Erythroblast (primary cell): Measurements from ENCODE around the gene IRF9.
A peak's percentile ranks its signal among the peaks of the same experiment; 100 is the strongest.

ENCODE experiments used
- DNase-seq, 2 experiments: peaks; one replicate each; lab custom pipeline; 2025; lab: John Stamatoyannopoulos, UW
- GATA1 ChIP-seq: IDR thresholded peaks from 2 replicates; pipeline ENCODE4 v1.6.1; 2011; ENCODE audit warnings: low read depth, mild to moderate bottlenecking, control low read depth, low read length, moderate library complexity
- POLR2A ChIP-seq: IDR thresholded peaks from 2 replicates; pipeline ENCODE4 v1.6.1; 2011; ENCODE audit warnings: mild to moderate bottlenecking, low read length

IRF9 gene

DNA sequence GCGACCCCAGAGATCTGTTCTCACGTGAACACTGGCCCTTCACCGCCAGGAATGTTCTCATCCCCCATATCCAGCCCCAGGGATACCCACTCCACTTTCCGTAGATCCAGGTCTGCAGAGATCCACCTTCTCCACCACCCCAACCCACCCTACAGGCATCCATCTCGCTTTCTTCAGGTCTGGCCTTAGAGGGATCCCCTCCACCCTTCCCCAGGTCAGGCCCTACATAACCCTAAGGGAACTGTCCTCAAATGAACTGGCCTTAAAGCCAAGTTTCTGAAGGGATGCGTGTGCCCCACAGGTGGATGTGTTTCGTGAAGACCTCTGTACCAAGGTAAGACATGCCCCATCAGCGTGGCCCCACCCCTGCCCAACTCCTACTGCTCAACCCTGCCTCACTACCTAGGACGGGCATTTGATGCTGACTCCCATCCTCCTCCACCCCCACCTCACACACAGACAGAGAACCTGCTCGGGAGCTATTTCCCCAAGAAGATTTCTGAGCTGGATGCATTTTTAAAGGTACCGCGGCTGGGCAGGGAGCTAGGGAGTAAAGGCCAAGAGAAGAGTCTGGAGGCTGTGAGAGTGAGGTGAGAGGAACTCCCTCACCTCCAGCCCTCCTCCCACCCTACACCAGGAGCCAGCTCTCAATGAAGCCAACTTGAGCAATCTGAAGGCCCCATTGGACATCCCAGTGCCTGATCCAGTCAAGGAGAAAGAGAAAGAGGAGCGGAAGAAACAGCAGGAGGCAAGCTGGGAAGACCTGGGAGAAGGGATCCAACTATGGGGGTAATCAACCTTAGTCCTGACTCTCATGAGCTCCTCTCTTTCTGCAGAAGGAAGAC is 24.2 kb upstream of the IRF9 start:
- TF ChIP-seq GATA1 = no peak
- no peak for TF ChIP-seq POLR2A
- no peak for DNase-seq

DNA sequence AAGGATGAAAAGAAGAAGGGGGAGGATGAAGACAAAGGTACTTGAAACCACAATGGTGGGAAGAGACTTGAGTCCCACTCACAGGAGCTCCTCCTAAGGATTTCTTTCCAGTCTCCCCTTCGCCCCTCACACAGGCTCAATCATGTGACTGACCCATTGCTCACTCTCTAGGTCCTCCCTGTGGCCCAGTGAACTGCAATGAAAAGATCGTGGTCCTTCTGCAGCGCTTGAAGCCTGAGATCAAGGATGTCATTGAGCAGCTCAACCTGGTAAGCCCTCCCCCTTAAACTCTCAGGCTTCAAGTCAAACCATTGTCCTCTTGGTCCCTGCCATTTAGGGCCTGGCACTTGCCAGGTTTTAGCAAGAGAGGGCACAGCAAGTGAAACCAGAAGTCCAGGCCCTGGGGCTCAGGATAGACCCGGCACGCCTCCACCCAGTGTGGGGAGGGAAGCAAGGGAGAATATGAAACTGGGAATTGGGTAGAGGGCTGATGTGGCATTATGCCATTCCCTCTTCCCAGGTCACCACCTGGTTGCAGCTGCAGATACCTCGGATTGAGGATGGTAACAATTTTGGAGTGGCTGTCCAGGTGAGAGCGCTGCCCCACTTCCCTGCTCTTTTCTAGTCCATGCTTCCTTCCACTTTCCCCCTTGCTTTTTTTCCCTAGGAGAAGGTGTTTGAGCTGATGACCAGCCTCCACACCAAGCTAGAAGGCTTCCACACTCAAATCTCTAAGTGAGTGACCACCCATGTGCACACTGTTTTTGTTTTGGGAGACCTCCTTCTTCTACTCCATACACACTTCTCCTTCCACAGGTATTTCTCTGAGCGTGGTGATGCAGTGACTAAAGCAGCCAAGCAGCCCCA is 23.3 kb upstream of the IRF9 start:
- no peak for DNase-seq
- TF ChIP-seq POLR2A = no peak
- TF ChIP-seq GATA1 = no peak

DNA sequence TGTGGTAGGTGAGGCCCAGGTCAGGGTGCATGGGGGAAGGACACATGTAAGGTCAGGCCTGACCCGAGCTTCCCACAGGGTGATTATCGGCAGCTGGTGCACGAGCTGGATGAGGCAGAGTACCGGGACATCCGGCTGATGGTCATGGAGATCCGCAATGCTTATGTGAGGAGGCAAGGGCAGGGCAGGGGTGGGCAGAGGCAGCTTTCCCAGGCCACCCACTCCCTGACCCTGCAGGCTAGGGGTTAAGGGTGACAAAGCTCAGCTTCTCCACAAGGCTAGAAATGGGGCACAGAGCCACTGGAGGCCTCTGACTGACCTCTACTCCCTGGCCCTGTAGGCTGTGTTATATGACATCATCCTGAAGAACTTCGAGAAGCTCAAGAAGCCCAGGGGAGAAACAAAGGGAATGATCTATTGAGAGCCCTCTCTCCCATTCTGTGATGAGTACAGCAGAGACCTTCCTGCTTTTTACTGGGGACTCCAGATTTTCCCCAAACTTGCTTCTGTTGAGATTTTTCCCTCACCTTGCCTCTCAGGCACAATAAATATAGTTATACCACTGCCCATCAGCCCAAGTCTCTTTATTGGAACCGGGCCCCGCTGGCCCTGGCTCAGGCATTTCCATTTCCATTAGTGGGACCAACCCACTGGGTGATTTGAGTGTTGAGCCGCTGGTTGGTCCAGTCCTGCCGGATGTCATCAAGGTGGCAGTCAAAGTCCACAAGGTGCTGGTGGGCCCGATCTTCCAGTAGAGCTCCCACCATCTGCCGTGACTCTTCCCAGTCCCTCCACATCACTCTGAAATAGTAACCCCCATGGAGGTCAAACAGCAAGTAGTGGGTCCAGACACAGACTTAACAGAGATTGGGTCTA is 22.4 kb upstream of the IRF9 start:
- no peak for DNase-seq
- TF ChIP-seq POLR2A (no peak), GATA1 (no peak)

DNA sequence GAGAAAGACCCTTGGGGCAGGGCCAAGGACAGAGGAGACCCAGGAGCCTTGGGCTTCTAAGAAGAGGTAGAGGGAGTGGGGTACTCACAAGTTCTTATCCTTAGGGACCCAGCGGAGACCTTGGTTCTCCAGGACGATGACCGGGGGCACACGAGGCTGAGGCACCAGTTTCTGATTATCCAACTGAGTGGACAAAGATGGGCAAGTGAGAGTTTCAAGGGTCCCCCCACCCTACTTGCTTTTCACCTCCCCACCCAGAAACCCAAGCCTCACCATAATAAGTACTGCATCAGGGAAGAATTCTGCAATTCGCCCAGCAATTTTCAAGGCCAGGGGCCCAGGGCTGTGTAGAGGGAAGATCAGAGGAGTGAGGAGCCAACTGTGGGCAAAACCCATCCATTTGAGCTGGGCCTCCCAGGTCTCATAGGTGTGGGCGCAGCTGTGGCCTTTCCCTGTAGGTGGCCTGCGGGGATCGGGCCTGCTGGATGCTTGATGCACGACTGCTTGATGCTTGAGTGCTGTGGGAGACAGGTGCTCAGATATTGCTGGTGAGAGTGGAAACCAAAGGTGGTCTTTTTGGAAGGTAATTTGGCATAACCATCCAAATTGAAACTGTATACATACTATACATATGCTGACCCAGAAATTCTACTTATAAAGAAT is 21.7 kb upstream of the IRF9 start:
- TF ChIP-seq POLR2A = no peak
- no peak for TF ChIP-seq GATA1
- no peak for DNase-seq

DNA sequence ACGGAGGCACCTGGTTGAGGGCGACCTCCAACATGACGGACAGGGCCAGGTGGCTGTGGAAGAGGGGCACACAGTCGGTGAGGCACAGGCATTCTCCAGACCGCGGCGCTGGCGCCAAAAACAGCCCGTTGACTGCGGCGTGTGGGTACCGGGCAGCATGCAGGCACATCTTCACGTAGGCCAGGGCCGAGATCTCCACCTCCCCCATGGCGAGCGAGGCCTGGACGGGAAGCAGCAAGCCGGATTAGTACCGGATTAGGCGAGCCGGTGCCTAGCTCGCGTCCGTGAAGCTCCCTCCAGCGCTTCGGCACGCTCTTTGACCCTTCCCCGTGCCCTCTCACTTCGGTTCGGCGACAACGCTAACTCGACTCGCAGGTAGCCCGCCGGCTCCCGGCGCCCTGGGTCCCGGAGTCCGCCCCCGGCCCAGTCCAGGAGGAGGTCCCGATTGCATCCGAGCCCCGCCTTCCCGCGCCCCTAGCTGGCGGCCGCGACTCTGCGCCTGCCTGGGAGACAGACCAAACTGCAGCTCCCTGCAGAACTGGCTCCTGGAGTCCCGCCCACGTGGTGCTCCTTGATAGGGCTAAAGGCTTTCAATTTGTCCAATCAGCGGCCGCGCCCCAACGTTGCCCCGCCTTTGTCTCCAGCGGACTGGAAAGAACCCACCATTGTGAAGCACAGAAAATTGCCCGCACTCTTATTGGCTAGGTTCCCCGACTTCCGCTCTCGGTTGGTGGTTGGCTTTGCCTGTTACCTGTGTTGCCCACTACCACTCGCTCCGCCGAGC is 19.8 kb upstream of the IRF9 start, which contains the start of gene EMC9:
EMC9 (minus strand) TSS at position 495 of the 784 bp plus-strand sequence; CDS start at position 208, 287 bp downstream.
- TF ChIP-seq GATA1 (no peak), POLR2A (peak; percentile 89)
- peak; percentile 99 for DNase-seq

DNA sequence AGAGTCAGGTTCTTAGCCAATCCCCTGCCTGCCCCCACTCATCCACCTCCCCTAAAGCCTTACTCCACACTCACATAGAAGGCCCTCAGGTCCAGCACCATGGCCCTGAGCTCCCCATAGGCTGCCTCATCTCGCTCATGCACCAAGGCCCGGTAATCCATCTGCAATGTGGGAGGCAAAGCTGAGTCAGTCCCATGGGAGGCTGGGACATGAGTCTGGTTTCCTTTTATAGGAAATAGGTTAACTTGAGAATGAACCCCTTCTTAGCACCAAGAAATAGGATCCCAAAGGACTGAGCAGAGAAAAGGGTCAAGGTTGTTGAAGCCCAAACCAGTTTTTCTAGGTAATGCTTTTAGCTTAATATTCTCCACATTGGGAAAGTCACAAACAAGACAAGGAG is 17.6 kb upstream of the IRF9 start:
- TF ChIP-seq GATA1 = no peak
- no peak for TF ChIP-seq POLR2A
- DNase-seq = no peak

DNA sequence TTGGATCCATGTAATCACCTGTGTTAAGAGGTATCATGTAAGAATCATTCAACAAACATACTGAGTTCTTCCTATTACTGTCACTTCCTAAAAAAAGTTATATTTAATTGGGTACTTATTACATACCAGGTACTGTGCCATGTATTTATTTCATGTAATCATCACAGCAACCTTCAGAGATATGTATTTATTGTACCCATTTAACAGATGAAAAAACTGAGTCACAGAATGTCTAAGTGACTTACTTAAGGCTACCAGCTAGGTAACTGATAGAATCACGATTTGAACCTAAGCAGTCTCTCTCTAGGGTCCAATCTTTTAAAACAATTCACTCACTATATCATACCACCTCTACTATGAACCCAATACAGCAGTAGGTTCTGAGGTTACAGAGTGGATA is 16.6 kb upstream of the IRF9 start:
- no peak for DNase-seq
- TF ChIP-seq GATA1 (no peak), POLR2A (no peak)

DNA sequence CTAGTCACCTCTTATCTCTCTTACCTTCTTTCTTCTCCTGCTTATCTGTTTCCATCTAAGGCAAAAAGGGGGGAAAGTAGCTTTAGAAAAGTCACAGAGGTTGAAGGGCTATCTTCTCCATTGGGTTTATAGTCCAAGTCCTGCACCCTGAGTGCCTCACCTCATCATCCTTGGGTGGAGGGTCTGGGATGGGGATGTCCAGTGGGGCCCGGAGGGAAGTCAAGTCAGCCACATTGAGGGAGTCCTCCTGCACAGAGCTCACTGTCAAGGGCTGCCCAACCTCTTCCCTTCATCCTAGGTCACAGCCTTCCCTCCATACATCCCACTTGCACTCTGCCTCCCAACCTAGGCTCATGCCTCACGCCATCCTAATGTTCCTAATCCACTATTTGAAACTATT is 15.8 kb upstream of the IRF9 start:
- no peak for DNase-seq
- TF ChIP-seq POLR2A = no peak
- TF ChIP-seq GATA1 = no peak

DNA sequence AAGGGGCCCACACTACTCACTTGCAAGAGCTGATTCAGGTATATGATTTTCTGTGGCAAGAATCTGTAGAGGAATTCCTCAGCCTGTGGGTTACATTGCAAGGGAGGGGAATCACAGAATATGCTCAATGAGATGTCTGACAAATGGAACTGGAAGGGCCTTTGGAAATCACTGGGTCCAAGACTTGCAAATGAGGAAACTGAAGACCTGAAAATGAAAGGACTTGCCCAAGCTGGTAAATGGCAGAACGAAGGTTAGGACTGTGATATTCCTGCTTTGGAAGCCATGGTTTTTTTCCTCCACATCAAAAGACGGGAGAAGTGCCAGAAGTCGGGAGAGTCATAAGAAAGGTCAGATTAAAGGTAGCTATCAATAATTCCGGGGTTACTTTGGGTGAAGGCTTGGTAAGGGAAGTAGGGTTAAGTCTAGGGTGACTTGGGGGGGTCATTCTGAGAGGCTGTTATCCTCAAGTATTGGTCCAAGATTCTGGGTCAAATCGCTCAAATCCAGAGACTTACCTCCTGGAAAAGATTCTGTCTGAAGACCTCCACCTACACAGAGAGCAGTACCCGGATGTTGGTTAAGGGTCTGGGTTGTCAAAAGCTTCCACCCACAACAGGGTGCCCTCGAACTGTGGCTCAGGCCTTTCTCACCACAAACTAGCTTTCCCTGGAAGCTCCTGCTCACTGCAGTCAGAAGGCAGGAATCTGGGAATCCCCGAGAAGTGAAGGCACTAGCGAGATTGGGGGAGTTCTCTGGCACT is 15.2 kb upstream of the IRF9 start:
- DNase-seq = no peak

DNA sequence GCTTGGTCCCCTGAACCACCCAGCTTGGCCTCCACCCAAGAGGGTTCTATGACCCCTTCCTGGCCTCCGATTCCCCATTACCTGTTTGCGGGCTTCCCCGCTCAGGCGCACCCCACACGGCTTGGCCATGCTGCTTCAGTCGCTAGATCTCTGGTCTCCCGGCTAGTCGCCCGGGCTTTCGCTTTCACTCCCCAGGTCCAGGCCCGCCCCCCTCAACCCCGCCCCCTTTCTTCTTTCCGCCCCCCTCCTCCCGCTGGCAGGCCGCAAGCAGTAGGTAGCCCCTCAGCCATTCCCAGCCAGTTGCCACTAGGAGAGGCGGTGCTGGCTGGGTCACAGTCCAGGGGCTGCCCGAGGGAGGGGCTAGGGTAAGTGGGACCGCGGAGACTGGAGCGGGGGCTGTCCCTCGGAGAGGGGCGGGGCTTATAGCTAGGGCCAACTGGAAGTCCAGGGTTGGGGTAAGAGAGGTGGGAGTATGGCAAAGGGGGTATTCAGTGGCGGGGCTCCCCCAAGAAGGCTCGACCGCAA is 14.6 kb upstream of the IRF9 start, which contains the start of gene PSME2:
PSME2 (minus strand) TSS at position 158 of the 525 bp plus-strand sequence; CDS start at position 129, 29 bp downstream.
- TF ChIP-seq GATA1 (no peak), POLR2A (no peak)
- peak; percentile 89 to 90 for DNase-seq

More for the DNA sequence above, 15.2 kb upstream of the IRF9 start:
- TF ChIP-seq GATA1 (no peak), POLR2A (no peak)
